Activated B cell treated with CpG ODN at 0.5 μM for 24 hours (primary cell): ENCODE data around the gene GOLGA8B. TPM values are rescaled to one million over a fixed set of nuclear protein-coding genes. Genes with fewer than 3 reads are reported as not detected.
A peak's percentile ranks its signal among the peaks of the same experiment; 100 is the strongest.
"Not testable (repeated sequence)": the region's sequence is repeated elsewhere in the genome, so short reads cannot be mapped to it uniquely, and the experiment has no call there.

Experiments
- ATAC-seq: fragments of 200-7000 bp; cut with Tn5 transposase; one replicate; pipeline ENCODE4 v1.10.0; 2021; ENCODE audit warnings: low read depth, mild to moderate bottlenecking, moderate library complexity
- CTCF ChIA-PET: fragments of 350-600 bp; sonication (Branson Sonifier 250); formaldehyde crosslinking; loops from one replicate; lab custom pipeline; 2021; ENCODE audit warnings: antibody characterized with exemption; lab: Charles Lee
- POLR2A ChIA-PET: fragments of 350-600 bp; sonication (Branson Sonifier 250); formaldehyde crosslinking; loops from one replicate; lab custom pipeline; 2021; ENCODE audit warnings: antibody characterized with exemption; lab: Charles Lee
- DNase-seq: peaks from one replicate; pipeline ENCODE4 v3.0.0; 2022
- H3K27ac Mint-ChIP-seq: one replicate; pipeline ENCODE4 v1.8.0; 2020; ENCODE audit warnings: mixed read lengths
- H3K27me3 Mint-ChIP-seq: one replicate; pipeline ENCODE4 v1.8.0; 2021; ENCODE audit warnings: mixed read lengths
- H3K36me3 Mint-ChIP-seq: one replicate; pipeline ENCODE4 v1.8.0; 2021; ENCODE audit warnings: low read depth, mixed read lengths
- H3K4me1 Mint-ChIP-seq: one replicate; pipeline ENCODE4 v1.8.0; 2021; ENCODE audit warnings: mixed read lengths
- H3K4me3 Mint-ChIP-seq: one replicate; pipeline ENCODE4 v1.8.0; 2020; ENCODE audit warnings: mild to moderate bottlenecking, mixed read lengths
- H3K9me3 Mint-ChIP-seq: one replicate; pipeline ENCODE4 v1.8.0; 2020; ENCODE audit warnings: mixed read lengths
- CTCF ChIP-seq: fragments of 200-600 bp; IDR thresholded peaks from one replicate; pipeline ENCODE4 v1.8.0; 2022; ENCODE audit warnings: antibody characterized with exemption, mild to moderate bottlenecking
- intact Hi-C: fragments of 100-400 bp; cut with micrococcal nuclease; formaldehyde crosslinking; loops from one replicate; pipeline ENCODE4 v1.15.1; 2024
- total RNA-seq: library from RNA; stranded (reverse); gene quantifications from 2 replicates; pipeline ENCODE4 v1.2.3, GENCODE V29; 2022

The GOLGA8B gene
- total RNA-seq = 44.1 and 52.4 TPM in 2 replicates

GRCh38 chr15:34583399-34584329 is at the start of gene GOLGA8B:
TSS of gene GOLGA8B (minus strand) at chr15:34583651. CDS start at chr15:34535912, 47,739 bp downstream.
- Mint-ChIP-seq H3K9me3 (no peaks in the 10 kb centered on the region), H3K4me1 (peaks cover 31% of the 10 kb centered on the region)
- ATAC-seq = peak; percentile 84

GRCh38 chr15:34633165-34633564 is 49.7 kb upstream of the GOLGA8B start:
- H3K4me3 Mint-ChIP-seq, POLR2A ChIA-PET, CTCF ChIA-PET, ATAC-seq, DNase-seq, H3K27ac Mint-ChIP-seq, H3K9me3 Mint-ChIP-seq, H3K36me3 Mint-ChIP-seq, H3K4me1 Mint-ChIP-seq, intact Hi-C loops: not testable (repeated sequence)
- H3K27me3 Mint-ChIP-seq = peaks cover 16% of the 10 kb centered on the region

More at GRCh38 chr15:34583399-34584329, at the start of gene GOLGA8B:
- peak; percentile 77 for DNase-seq
- CTCF ChIA-PET = interaction anchor here (0.9 to 1.6 kb wide), 5 partner anchors 216 to 386 kb away, joined by 3 to 4 read pairs (median 3); partner anchors contain the start of genes AQR and KATNBL1
- POLR2A ChIA-PET = interaction anchor here (0.7 to 1.3 kb wide), 6 partner anchors 217 to 482 kb away, joined by 3 to 7 read pairs (median 3); partner anchors contain the start of genes EMC7, KATNBL1, LPCAT4 and PGBD4
- Mint-ChIP-seq H3K27me3 (peaks cover 2% of the 10 kb centered on the region), H3K4me3 (peak within 1 kb of the TSS; percentile 91), H3K36me3 (peaks cover 3% of the 10 kb centered on the region), H3K27ac (peak within 1 kb of the TSS; percentile 41)
- TF ChIP-seq CTCF = no peak
- intact Hi-C loops = loop anchor here (1.0 to 10.0 kb wide), 3 partner anchors 59 to 481 kb away; partner anchors contain the start of genes PGBD4 and ZNF770

GRCh38 chr15:34628577-34629152 is 45.2 kb upstream of the GOLGA8B start:
- peaks cover 14% of the 10 kb centered on the region for H3K9me3 Mint-ChIP-seq
- H3K27ac Mint-ChIP-seq = no peak overlapping the region
- no peaks in the 10 kb centered on the region for H3K4me1 Mint-ChIP-seq
- ATAC-seq (no peak), DNase-seq (no peak)
- peaks cover 27% of the 10 kb centered on the region for H3K27me3 Mint-ChIP-seq
- intact Hi-C loops = no loop called here
- no peak overlapping the region for H3K4me3 Mint-ChIP-seq
- ChIA-PET POLR2A (no interaction called here), CTCF (no interaction called here)
- no peaks in the 10 kb centered on the region for H3K36me3 Mint-ChIP-seq
- TF ChIP-seq CTCF = no peak

- no peak for ATAC-seq
- POLR2A ChIA-PET = no interaction called here
- Mint-ChIP-seq H3K4me3 (no peak overlapping the region), H3K36me3 (no peaks in the 10 kb centered on the region), H3K27ac (no peak overlapping the region), H3K9me3 (peaks cover 9% of the 10 kb centered on the region), H3K27me3 (peaks cover 28% of the 10 kb centered on the region), H3K4me1 (no peaks in the 10 kb centered on the region)
- no peak for TF ChIP-seq CTCF
- DNase-seq = no peak
- intact Hi-C loops = no loop called here
- CTCF ChIA-PET = no interaction called here
Observed at GRCh38 chr15:34625007-34625406, 41.6 kb upstream of the GOLGA8B start.

- intact Hi-C loops = no loop called here
- ChIA-PET CTCF (interaction anchor here (0.6 kb wide), 1 partner anchor 380 kb away, joined by 3 read pairs; no protein-coding TSS in a partner anchor), POLR2A (no interaction called here)
- Mint-ChIP-seq H3K36me3 (no peaks in the 10 kb centered on the region), H3K4me3 (no peak overlapping the region), H3K27me3 (peaks cover 22% of the 10 kb centered on the region), H3K27ac (no peak overlapping the region), H3K9me3 (peaks cover under 1% of the 10 kb centered on the region), H3K4me1 (no peaks in the 10 kb centered on the region)
- ATAC-seq (no peak), DNase-seq (no peak)
- TF ChIP-seq CTCF = no peak
Observed at GRCh38 chr15:34621675-34622074, 38.2 kb upstream of the GOLGA8B start.
